GM19397 (cell line): ENCODE data around the gene BTG2.

ENCODE experiments used
- ATAC-seq: cut with Tn5 transposase; IDR thresholded peaks from one replicate; pipeline ENCODE4 v1.9.1; 2021; ENCODE audit warnings: mild to moderate bottlenecking, moderate library complexity; ENCODE audit not compliant: unreplicated experiment

BTG2 gene

DNA sequence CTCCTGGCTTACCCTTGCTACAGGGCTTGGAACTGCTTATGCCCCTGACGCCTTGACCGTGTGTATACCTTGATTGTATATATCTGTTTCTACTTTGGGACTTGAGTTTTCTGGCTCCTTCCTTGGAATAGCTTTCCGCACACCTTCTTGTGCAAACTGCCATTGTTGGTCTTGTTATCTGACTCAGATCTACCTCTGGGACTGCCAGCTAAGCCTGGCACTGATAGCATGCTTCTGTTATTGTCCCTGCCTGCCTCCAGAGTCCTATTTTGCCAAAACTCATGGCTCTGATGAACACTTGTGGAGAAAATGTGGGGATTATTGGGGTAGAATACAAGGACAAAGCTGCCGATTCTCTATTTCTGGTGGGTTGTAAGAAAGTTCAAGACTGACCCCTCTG, 30.2 kb downstream of the BTG2 start:
- ATAC-seq, result no peak

- ATAC-seq, result no peak
Observed at GRCh38 chr1:203336097-203336496, 30.8 kb downstream of the BTG2 start.

GRCh38 chr1:203338335-203339036, 33.2 kb downstream of the BTG2 start:
- no peak for ATAC-seq

DNA sequence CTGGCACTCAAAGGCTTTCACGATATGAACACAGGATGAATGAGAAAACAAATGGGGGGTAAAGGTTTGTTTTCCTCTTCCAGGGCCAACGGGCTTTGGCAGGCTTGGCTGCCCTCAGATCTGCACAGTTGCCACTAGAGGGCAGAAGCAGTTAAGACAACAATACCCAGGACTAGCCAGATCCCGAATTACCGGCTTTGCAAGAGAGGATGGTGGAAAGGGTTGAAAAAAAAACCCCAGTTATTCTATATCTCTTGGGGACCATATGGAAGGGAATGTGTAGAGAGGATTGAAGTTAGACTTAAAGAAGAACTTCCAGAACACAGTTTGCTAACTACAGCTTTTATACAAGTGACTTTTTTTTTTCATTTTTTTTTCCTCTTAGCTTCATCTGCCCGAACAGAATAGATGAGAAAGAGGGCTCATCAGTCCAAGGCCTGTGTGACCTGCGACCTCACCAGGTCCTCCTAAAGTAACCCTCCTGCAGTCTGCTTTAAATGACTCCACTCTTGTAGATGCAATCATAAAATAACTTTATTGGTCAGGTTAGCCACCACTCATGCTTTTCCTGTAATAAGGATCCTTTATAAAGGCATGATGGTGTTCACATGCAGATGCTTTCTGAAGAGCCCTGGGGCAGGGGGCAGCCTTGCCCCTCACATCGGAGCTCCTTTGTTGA, 34.9 kb downstream of the BTG2 start:
- no peak for ATAC-seq

DNA sequence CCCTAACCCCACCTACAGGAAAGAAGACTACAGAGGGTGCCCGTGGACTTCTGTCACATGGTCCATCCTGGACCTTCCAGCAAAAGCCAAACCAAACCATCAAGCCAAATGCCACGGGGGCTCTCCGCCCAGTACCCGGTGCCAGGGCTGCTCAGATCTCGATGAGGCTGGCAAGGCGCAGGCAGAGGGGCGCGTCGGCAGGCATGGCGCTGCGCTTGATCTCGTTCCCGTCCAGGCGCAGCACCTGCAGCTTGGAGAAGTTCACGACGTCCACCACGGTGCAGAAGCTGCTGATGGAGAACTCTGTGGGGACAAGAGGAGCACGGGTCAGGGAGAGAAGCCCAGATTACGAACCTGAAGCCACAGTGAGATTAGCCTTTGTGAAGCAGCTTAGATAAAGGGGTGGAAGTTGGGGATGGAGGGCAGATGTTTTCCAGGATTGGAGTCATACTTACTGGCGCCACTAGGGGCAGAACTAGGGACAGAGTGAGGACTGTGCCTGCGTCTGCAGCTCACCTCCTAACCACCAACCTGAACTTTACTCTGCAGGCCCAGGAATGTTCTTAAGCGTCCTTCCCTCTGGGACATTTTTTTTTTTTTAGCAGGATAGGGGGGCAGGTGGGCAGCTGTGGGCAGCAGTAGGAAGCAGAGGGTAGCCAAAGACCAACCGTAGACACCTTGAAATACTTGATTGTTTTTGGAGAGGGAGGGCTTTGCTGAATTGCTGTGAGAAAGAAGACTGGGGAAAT, 37.0 kb downstream of the BTG2 start:
- ATAC-seq, result no peak

DNA sequence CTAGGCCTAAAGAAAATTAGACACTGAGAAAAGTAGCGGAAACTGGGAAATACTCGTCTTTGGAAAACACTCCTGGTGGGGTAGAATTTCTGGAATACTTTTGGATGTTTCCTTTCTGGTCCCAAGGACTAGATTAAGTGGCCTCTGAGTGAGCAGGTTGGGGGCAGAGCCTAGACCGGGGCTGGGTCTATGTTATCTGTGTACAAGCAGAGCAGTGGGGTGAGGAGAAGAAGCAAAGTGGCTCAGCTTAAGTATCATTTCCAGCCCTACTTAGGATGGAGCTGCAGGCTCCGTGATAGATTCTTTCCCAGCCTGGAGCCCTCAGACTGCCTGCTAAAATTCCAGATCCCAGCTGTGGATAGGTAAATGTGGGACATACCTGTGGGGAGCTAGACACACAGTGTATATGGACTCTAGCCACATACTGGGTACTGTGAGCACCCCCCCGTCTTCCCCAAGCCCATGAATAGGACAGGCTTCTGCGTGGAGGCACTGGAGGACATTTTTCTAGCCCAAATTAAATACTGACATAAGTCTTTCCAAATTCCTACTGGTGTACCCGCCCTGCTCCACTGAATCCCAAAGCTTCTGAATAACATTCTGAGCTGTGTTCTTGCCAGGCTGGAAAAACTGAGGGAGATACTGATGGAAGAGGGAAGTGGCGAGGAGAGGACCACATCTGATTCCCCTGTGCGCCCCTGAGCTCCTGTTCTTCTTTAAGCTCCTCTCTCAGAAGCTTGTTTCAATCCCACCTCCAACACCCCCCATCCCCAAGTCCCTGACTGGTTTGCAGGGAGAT, 38.8 kb downstream of the BTG2 start:
- ATAC-seq, result no peak

DNA sequence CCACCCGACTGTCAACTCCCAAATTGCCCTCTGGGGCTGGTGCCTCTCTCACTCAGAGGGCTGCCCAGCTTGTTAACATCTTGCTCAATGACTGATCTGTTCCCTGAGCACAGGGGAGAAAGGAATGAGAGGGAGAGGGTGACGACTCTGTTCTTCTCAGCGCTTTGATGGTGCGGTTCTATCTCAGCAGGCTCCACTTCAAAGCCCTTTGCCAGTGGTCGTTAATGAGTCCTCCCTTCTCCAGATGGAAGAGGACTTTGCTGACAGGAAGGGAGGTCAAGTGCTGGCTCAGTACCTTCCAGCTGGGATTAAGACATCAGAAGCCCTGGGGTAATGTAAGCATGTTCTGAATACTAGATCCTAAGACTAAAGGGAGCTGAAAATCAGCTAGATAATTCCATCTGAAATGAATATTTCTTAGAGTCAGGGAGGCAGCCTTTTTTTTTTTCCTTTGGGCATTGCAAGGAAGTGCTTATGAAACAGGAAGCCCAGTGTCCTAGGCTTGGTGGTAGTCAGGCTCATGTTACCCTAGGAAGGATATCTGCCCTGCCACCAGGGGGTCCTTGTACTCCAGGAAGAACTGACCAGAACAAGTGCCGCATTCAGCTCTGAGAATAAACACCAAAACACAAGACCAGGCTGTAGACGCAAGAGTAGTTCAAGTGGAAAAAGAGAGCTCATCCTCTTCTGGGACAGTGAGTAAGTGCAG, 40.9 kb downstream of the BTG2 start:
- ATAC-seq, result no peak

DNA sequence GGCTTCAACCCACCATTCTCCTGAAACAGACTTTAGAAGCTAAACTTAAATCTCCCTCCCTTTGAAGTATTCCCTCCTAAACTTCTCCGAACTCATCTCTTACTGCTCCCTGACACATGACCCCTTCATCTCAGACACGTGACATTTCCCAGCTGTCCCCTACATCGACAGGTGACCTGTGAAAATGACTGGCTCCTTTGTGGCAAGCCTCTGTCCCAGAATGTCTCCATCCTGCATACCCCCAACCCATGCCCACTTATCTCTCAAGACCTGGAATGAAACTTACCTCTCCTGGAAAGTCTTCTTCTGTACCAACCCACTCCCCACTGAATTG, 41.4 kb downstream of the BTG2 start:
- no peak for ATAC-seq

GRCh38 chr1:203349166-203349565, 43.8 kb downstream of the BTG2 start:
- ATAC-seq, result no peak

DNA sequence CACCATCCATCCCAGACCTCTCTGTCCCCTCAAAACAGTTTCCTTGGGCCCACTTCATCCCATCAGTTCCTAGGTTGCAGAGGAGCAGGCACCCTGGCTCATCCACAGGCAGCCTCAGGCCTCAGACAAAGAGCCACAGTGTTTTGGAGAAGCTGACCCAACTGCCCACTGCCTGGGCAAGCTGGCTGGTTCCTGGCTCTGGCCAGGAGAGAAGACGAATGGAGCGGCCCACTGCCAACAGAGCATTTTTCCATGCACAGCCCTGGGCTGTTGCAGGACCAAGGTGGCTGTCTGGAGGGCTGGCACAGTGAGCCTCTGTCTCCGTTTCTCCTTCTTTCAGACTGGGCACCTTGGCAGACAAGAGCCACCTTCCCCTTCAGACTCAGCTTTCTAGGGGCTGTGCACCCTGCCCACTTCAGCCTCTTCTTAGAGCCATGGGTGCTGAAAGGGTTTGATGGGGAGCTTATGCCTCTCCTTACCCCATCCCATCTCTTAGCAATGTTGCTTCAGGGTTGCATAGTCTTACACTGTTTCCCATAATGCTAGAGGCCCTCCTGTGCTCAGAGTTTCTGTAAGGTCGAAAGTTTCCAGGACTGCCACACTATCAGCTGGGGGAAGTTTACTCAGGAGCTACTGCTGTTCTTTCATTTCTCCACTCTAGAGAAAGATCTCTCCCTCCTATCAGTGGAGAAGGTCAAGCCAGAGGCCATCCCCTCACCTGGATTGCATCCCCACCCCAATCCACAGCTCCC, 44.6 kb downstream of the BTG2 start:
- no peak for ATAC-seq

- no peak for ATAC-seq
Observed at GRCh38 chr1:203351037-203351625, 45.8 kb downstream of the BTG2 start, which contains the start of gene FMOD. Gene FMOD (minus strand): TSS chr1:203351122. CDS start chr1:203348270, 2,852 bp downstream.

DNA sequence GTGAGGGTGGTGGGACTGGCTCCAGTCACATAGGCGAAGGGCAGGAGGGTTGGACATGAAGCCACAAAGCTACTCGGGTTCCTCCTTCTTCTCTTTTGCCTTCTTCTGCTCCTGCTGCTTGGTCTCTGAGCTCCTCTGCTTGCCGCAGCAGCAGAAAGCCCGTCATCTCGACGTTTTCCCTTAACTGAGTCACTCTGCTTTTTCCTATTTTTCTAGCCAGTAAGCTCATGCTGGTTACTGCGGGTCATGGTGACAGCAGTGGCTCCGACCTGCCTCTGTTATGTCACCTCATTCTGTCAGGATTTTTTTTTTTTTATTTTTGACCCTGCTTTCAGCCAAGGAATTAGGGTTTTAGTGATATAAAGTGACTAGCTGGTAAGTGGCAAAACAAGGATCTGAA, 48.2 kb downstream of the BTG2 start:
- ATAC-seq, result no peak

DNA sequence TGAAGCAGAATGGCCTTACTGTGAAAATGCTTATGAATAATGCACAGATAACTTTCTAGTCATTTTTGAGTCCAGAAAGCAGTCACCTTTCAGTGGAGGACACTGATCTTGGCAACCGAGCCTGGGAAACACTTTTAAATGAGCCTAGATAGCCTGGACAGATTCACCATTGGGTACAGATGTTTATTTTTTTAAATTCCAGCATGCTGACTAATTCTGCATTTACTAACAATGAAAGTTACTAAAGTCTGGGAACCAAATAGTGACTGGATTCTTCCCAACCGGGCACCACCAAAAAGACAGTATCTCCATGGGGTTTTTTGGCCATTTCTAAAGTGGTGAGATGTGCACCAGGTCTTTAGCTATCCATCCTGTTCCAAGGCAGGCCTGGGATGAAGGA, 48.9 kb downstream of the BTG2 start:
- no peak for ATAC-seq

GRCh38 chr1:203359010-203359571, 53.8 kb downstream of the BTG2 start:
- no peak for ATAC-seq
